HepG2 (cell line): ENCODE measurements around the gene MIDN. TPM values are rescaled to one million over a fixed set of nuclear protein-coding genes. Genes with fewer than 3 reads are reported as not detected.

ENCODE experiments used
- AGO1 ChIP-seq: fragments of 200-400 bp; formaldehyde crosslinking; IDR thresholded peaks from 2 replicates; pipeline ENCODE4 v1.6.1; 2017; ENCODE audit warnings: mild to moderate bottlenecking, low read depth, low read length, moderate library complexity; ENCODE audit not compliant: poor library complexity, severe bottlenecking
- GATAD2A ChIP-seq: IDR thresholded peaks from 2 replicates; pipeline ENCODE4 v1.6.1; 2016
- HNF4A ChIP-seq: sonication (generic); formaldehyde crosslinking; IDR thresholded peaks from 2 replicates; pipeline ENCODE4 v1.4.0; 2020; ENCODE audit warnings: missing genetic modification reagents
- NR0B2 ChIP-seq: sonication (generic); formaldehyde crosslinking; IDR thresholded peaks from 2 replicates; pipeline ENCODE4 v1.4.0; 2020; ENCODE audit warnings: mild to moderate bottlenecking, missing genetic modification reagents
- PATZ1 ChIP-seq: sonication (generic); formaldehyde crosslinking; IDR thresholded peaks from 2 replicates; pipeline ENCODE4 v1.4.0; 2020; ENCODE audit warnings: missing genetic modification reagents
- PHF8 ChIP-seq: sonication (generic); formaldehyde crosslinking; IDR thresholded peaks from 2 replicates; pipeline ENCODE4 v1.5.0; 2020; ENCODE audit warnings: missing genetic modification reagents
- POLR2A ChIP-seq, 2 experiments: IDR thresholded peaks; 2 replicates each; pipeline ENCODE4 v1.6.1; 2011; ENCODE audit warnings: low read depth in 2 of 2, low read length in 2 of 2, mild to moderate bottlenecking in 1 of 2, moderate library complexity in 1 of 2; ENCODE audit not compliant: insufficient read depth in 1 of 2
- TAF1 ChIP-seq: sonication (generic); formaldehyde crosslinking; IDR thresholded peaks from 2 replicates; pipeline ENCODE4 v1.4.0; 2020; ENCODE audit warnings: missing genetic modification reagents
- TBX2 ChIP-seq: sonication (generic); formaldehyde crosslinking; IDR thresholded peaks from 2 replicates; pipeline ENCODE4 v1.5.0; 2020; ENCODE audit warnings: missing genetic modification reagents, mild to moderate bottlenecking, borderline replicate concordance
- ZGPAT ChIP-seq: IDR thresholded peaks from 2 replicates; pipeline ENCODE4 v1.6.1; 2016; ENCODE audit warnings: mild to moderate bottlenecking
- ZKSCAN8 ChIP-seq: IDR thresholded peaks from 2 replicates; pipeline ENCODE4 v1.6.1; 2016; ENCODE audit warnings: borderline replicate concordance, missing genetic modification reagents, missing compliant biosample characterization
- ZNF18 ChIP-seq: sonication (generic); formaldehyde crosslinking; IDR thresholded peaks from 2 replicates; pipeline ENCODE4 v1.8.0; 2022; ENCODE audit warnings: mild to moderate bottlenecking, missing genetic modification reagents; ENCODE audit not compliant: insufficient replicate concordance
- ZNF546 ChIP-seq: sonication (generic); formaldehyde crosslinking; conservative IDR thresholded peaks from 2 replicates; pipeline ENCODE4 v1.8.1; 2023; ENCODE audit warnings: mild to moderate bottlenecking, missing genetic modification reagents
- ZNF556 ChIP-seq: sonication (generic); formaldehyde crosslinking; IDR thresholded peaks from 2 replicates; pipeline ENCODE4 v1.4.0; 2020; ENCODE audit warnings: mild to moderate bottlenecking, missing genetic modification reagents, borderline replicate concordance
- ZNF687 ChIP-seq: sonication (generic); formaldehyde crosslinking; IDR thresholded peaks from 2 replicates; pipeline ENCODE4 v1.5.1; 2020; ENCODE audit warnings: mild to moderate bottlenecking, missing genetic modification reagents, moderate library complexity
- ZNF800 ChIP-seq: sonication (generic); formaldehyde crosslinking; IDR thresholded peaks from 2 replicates; pipeline ENCODE4 v1.4.0; 2020; ENCODE audit warnings: missing genetic modification reagents
- polyA plus RNA-seq, 8 experiments: library from polyadenylated mRNA; depleted of rRNA in 3 of 8; stranded (reverse) in 7 of 8; unstranded in 1 of 8; fragments of >200 nt; fragmentation: Illumina TruSeq in 4 of 8; extraction: Trizol in 4 of 8; gene quantifications; 2 replicates each; pipeline versions ENCODE4 v1.2.1 to v1.2.3, GENCODE V29; 2011 to 2016; ENCODE audit warnings: low read depth in 4 of 8, missing spikeins in 1 of 8, mixed read lengths in 1 of 8; ENCODE audit not compliant: insufficient read depth in 1 of 8
- total RNA-seq, 5 experiments: library from RNA; depleted of rRNA; stranded (reverse); fragments of >200 nt; fragmentation: Illumina TruSeq; extraction: Trizol; gene quantifications; 2 replicates each; pipeline ENCODE4 v1.2.3, GENCODE V29; 2016; ENCODE audit warnings: low read depth in 1 of 5

The MIDN gene
- total and polyA plus RNA-seq, 2 of the 13 experiments (the other 11 are each of a cell fraction or from before 2014, with no cell fraction given): 8.4 to 18.0 TPM

GRCh38 chr19:1284979-1285736 lies 36.8 kb downstream of the MIDN start (continued):
- TF ChIP-seq ZNF18 (peak; percentile 24), AGO1 (peak; percentile 54), PHF8 (CRISPR knock-in tag) (peak; percentile 51), ZKSCAN8 (CRISPR knock-in tag) (no peak; the same call in 1 of the 2 replicates), HNF4A (CRISPR knock-in tag) (peak; percentile 81), ZGPAT (CRISPR knock-in tag) (0 out of 2 replicates have a peak, but pooled peaks have one; percentile 10), ZNF546 (peak; percentile 63; the same call in 1 of the 2 replicates), TAF1 (CRISPR knock-in tag) (peak; percentile 41; the same call in 1 of the 2 replicates), PATZ1 (CRISPR knock-in tag) (peak; percentile 77), TBX2 (peak; percentile 63), ZNF800 (CRISPR knock-in tag) (0 out of 2 replicates have a peak, but pooled peaks have one; percentile 35), POLR2A (IDR thresholded peaks at IDR 0.05; ENCODE audit: insufficient read depth in 1 of 2, low read depth in 2 of 2, low read length in 2 of 2) (peak; percentile 1 to 43; a peak in 1 of 4 replicates), ZNF556 (0 out of 2 replicates have a peak, but pooled peaks have one; percentile 23), GATAD2A (CRISPR knock-in tag) (no peak; the same call in 1 of the 2 replicates), ZNF687 (0 out of 2 replicates have a peak, but pooled peaks have one; percentile 2), NR0B2 (no peak)
